ENCODE measurements around the gene KAT8. TPM values are rescaled to one million over a fixed set of nuclear protein-coding genes. Genes with fewer than 3 reads are reported as not detected.
A peak's percentile ranks its signal among the peaks of the same experiment; 100 is the strongest.

KAT8 gene
- total RNA-seq, 1 donor from 2014 or later, result 33.5 TPM

DNA sequence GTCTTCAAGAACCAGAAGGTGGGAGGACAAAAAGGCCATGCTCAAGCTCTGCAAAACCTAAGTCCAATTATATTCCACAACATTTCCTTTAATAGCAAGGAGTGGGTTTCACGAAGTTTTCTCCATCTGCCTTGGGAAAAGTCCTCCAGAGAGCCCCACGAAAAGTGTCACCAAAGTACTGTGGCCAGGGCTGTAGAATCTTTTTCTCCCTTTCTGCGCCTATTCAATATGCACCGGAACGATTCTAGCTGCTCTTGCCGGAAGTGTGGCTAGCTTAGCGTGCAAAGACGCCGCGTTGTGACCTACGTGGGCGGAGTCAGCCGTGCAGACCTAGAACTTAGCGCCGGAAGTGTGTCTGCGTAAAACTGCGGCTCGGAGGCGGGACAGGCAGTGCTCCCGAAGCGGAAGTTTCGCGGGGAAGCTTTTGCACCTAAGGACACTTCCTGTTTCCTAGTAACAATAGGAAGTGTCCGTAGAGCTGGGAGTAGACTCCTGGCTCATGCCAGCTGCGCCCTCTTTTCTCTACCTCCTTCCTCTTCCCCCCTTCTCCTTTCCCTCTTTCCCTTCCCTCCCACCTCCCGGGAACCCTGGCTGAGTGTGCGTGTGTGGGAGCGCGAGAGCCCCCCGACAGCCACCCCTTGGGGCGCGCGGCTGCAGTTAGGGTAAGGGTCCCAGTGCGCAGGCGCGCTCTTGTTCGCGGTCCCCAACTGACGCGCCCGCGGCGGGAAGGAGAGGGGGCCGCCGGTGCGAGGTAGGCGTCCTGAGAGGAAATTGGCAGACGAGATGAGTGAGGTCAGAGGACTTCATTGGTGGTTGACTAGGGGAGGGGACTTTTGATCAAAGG lies 43.3 kb upstream of the KAT8 start, which contains the start of the genes ZNF646 and ZNF668:
TSS of gene ZNF646 (plus strand) at position 453 of the 844 bp plus-strand sequence. CDS start 1,903 bp downstream, outside the sequence.
TSS of gene ZNF668 (minus strand) at position 271 of the 844 bp plus-strand sequence. CDS start 9,781 bp downstream, outside the sequence.
- Histone ChIP-seq H2AFZ (ENCODE audit: low read depth, low read length) (peak within 1 kb of the TSS; percentile 74), H3K36me3 (ENCODE audit: insufficient read depth, low read length) (no peaks in the 10 kb centered on the region), H3K79me2 (ENCODE audit: insufficient read depth, low read length) (peaks cover 89% of the 10 kb centered on the region), H3K27me3 (ENCODE audit: insufficient read depth, low read length) (no peaks in the 10 kb centered on the region), H3K4me2 (ENCODE audit: low read length) (peak within 1 kb of the TSS; percentile 99), H3K4me1 (ENCODE audit: insufficient read depth, low read length) (peaks cover 15% of the 10 kb centered on the region), H3K9me3 (ENCODE audit: insufficient read depth, low read depth, low read length) (no peaks in the 10 kb centered on the region), H4K20me1 (ENCODE audit: insufficient read depth, low read length) (peaks cover 37% of the 10 kb centered on the region), H3K4me3 (ENCODE audit: insufficient read depth, low read depth, low read length) (peak within 1 kb of the TSS; percentile 99), H3K9ac (ENCODE audit: low read length) (peak within 1 kb of the TSS; percentile 95), H3K27ac (ENCODE audit: low read depth, low read length) (peak within 1 kb of the TSS; percentile 92)
- Mint-ChIP-seq H3K27ac (ENCODE audit: unreplicated experiment) (peak within 1 kb of the TSS; percentile 97), H3K4me1 (ENCODE audit: low read depth, unreplicated experiment) (peaks cover 8% of the 10 kb centered on the region), H3K27me3 (ENCODE audit: low read depth, unreplicated experiment) (no peaks in the 10 kb centered on the region), H3K36me3 (ENCODE audit: low read depth, unreplicated experiment) (peaks cover 10% of the 10 kb centered on the region), H3K4me3 (ENCODE audit: unreplicated experiment) (peak within 1 kb of the TSS; percentile 99), H3K9me3 (ENCODE audit: unreplicated experiment) (no peaks in the 10 kb centered on the region)
- TF ChIP-seq, protein P1, sequence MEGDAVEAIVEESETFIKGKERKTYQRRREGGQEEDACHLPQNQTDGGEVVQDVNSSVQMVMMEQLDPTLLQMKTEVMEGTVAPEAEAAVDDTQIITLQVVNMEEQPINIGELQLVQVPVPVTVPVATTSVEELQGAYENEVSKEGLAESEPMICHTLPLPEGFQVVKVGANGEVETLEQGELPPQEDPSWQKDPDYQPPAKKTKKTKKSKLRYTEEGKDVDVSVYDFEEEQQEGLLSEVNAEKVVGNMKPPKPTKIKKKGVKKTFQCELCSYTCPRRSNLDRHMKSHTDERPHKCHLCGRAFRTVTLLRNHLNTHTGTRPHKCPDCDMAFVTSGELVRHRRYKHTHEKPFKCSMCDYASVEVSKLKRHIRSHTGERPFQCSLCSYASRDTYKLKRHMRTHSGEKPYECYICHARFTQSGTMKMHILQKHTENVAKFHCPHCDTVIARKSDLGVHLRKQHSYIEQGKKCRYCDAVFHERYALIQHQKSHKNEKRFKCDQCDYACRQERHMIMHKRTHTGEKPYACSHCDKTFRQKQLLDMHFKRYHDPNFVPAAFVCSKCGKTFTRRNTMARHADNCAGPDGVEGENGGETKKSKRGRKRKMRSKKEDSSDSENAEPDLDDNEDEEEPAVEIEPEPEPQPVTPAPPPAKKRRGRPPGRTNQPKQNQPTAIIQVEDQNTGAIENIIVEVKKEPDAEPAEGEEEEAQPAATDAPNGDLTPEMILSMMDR (IDR thresholded peaks at IDR 0.05; ENCODE audit: insufficient read depth, low read depth, low read length), result no peak
- DNase-seq (ENCODE audit: low read depth), result peak; percentile 100
- FAIRE-seq, result peak; percentile 41

DNA sequence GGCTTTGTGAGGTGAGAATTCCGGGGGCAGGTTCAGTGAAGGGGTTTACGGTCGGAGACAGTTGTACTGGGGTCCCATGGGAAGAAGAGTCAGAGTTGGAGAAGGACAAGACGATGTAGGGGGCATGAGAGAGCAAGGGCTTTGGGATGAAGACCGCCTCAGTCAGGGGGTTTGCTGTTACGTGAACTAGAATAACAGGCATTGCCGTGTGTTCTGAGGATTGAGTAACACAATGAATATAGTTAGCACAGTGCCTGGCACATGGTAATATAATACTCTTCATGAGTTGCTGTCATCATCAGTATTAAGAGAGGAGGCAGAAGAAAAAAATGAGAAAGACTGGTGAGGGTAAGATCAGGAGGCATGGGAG lies 42.7 kb upstream of the KAT8 start:
- Mint-ChIP-seq H3K27me3 (ENCODE audit: low read depth, unreplicated experiment) (no peaks in the 10 kb centered on the region), H3K9me3 (ENCODE audit: unreplicated experiment) (no peaks in the 10 kb centered on the region), H3K27ac (ENCODE audit: unreplicated experiment) (peak overlapping the region; percentile 60), H3K36me3 (ENCODE audit: low read depth, unreplicated experiment) (peaks cover 12% of the 10 kb centered on the region), H3K4me3 (ENCODE audit: unreplicated experiment) (peak overlapping the region; percentile 94), H3K4me1 (ENCODE audit: low read depth, unreplicated experiment) (peaks cover 8% of the 10 kb centered on the region)
- Histone ChIP-seq H4K20me1 (ENCODE audit: insufficient read depth, low read length) (peaks cover 40% of the 10 kb centered on the region), H3K9me3 (ENCODE audit: insufficient read depth, low read depth, low read length) (no peaks in the 10 kb centered on the region), H3K79me2 (ENCODE audit: insufficient read depth, low read length) (peaks cover 92% of the 10 kb centered on the region), H3K4me1 (ENCODE audit: insufficient read depth, low read length) (peaks cover 15% of the 10 kb centered on the region), H3K27ac (ENCODE audit: low read depth, low read length) (peak overlapping the region; percentile 92), H3K36me3 (ENCODE audit: insufficient read depth, low read length) (no peaks in the 10 kb centered on the region), H2AFZ (ENCODE audit: low read depth, low read length) (peak overlapping the region; percentile 74), H3K9ac (ENCODE audit: low read length) (peak overlapping the region; percentile 95), H3K27me3 (ENCODE audit: insufficient read depth, low read length) (no peaks in the 10 kb centered on the region), H3K4me3 (ENCODE audit: insufficient read depth, low read depth, low read length) (peak overlapping the region; percentile 99), H3K4me2 (ENCODE audit: low read length) (peak overlapping the region; percentile 99)
- FAIRE-seq (no peak), DNase-seq (ENCODE audit: low read depth) (no peak)
- TF ChIP-seq EZH2 (IDR thresholded peaks at IDR 0.05; ENCODE audit: insufficient read depth, low read length), result no peak
- TF ChIP-seq, protein P1 (IDR thresholded peaks at IDR 0.05; ENCODE audit: insufficient read depth, low read depth, low read length), result no peak

DNA sequence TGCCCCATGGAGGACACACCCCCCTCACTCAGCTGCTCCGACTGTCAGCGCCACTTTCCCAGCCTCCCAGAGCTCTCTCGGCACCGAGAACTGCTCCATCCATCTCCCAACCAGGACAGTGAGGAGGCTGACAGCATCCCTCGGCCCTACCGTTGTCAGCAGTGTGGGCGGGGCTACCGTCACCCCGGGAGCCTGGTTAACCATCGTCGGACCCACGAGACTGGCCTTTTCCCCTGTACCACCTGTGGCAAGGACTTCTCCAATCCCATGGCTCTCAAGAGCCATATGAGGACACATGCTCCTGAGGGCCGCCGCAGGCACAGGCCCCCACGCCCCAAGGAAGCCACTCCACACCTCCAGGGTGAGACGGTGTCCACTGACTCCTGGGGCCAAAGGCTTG lies 41.1 kb upstream of the KAT8 start:
- no peak for FAIRE-seq
- H3K27me3 Mint-ChIP-seq (ENCODE audit: low read depth, unreplicated experiment), result no peaks in the 10 kb centered on the region
- no peak for DNase-seq (ENCODE audit: low read depth)
- no peaks in the 10 kb centered on the region for H3K27me3 ChIP-seq (ENCODE audit: insufficient read depth, low read length)
- peaks cover 8% of the 10 kb centered on the region for H3K4me1 Mint-ChIP-seq (ENCODE audit: low read depth, unreplicated experiment)
- no peak overlapping the region for H3K4me2 ChIP-seq (ENCODE audit: low read length)
- no peak overlapping the region for H3K4me3 ChIP-seq (ENCODE audit: insufficient read depth, low read depth, low read length)
- H3K27ac ChIP-seq (ENCODE audit: low read depth, low read length), result no peak overlapping the region
- H3K36me3 Mint-ChIP-seq (ENCODE audit: low read depth, unreplicated experiment), result peaks cover 15% of the 10 kb centered on the region
- peaks cover 15% of the 10 kb centered on the region for H3K4me1 ChIP-seq (ENCODE audit: insufficient read depth, low read length)
- no peaks in the 10 kb centered on the region for H3K36me3 ChIP-seq (ENCODE audit: insufficient read depth, low read length)
- H2AFZ ChIP-seq (ENCODE audit: low read depth, low read length), result no peak overlapping the region
- H3K4me3 Mint-ChIP-seq (ENCODE audit: unreplicated experiment), result peak overlapping the region; percentile 94
- H3K9ac ChIP-seq (ENCODE audit: low read length), result no peak overlapping the region
- no peaks in the 10 kb centered on the region for H3K9me3 Mint-ChIP-seq (ENCODE audit: unreplicated experiment)
- peaks cover 95% of the 10 kb centered on the region for H3K79me2 ChIP-seq (ENCODE audit: insufficient read depth, low read length)
- H4K20me1 ChIP-seq (ENCODE audit: insufficient read depth, low read length), result peaks cover 50% of the 10 kb centered on the region
- no peak overlapping the region for H3K27ac Mint-ChIP-seq (ENCODE audit: unreplicated experiment)
- no peak for TF ChIP-seq EZH2 (IDR thresholded peaks at IDR 0.05; ENCODE audit: insufficient read depth, low read length)
- TF ChIP-seq, protein P1 (IDR thresholded peaks at IDR 0.05; ENCODE audit: insufficient read depth, low read depth, low read length), result no peak
- H3K9me3 ChIP-seq (ENCODE audit: insufficient read depth, low read depth, low read length), result no peaks in the 10 kb centered on the region
